Right lobe of liver (tissue), 4 donors: Measurements from ENCODE around the gene FRMPD2.

Experiments
- CTCF ChIP-seq, 4 donors: fragments of 200-600 bp in 3 of 4; fragments of 450-650 bp in 1 of 4; IDR thresholded peaks; one replicate each; pipeline versions ENCODE4 v1.5.1 to v1.8.0; 2016 to 2022; ENCODE audit warnings: antibody characterized with exemption in 4 of 4, mild to moderate bottlenecking in 2 of 4
- POLR2A ChIP-seq: fragments of 450-650 bp; IDR thresholded peaks from one replicate; pipeline ENCODE4 v1.6.1; 2017; ENCODE audit warnings: antibody characterized with exemption, mild to moderate bottlenecking
- donor health status: DM: no; HTN: no; CAD: no.
- donor health status: DM: no; HTN: no; CAD: no.
- donor health status: DM: no; HTN: yes; CAD: no.

GRCh38 chr10:48284811-48285210 is 10.3 kb upstream of the FRMPD2 start:
- TF ChIP-seq CTCF (IDR thresholded peaks at IDR 0.05) (no peak), POLR2A (no peak)
